Panc1 (cell line): ENCODE results near the gene TBC1D10A.
"Not testable (repeated sequence)": the region's sequence is repeated elsewhere in the genome, so short reads cannot be mapped to it uniquely, and the experiment has no call there.

ENCODE experiments used
- CTCF ChIP-seq: fragments of 450-650 bp; IDR thresholded peaks from 2 replicates; pipeline ENCODE4 v1.5.1; 2017; ENCODE audit warnings: mild to moderate bottlenecking
- POLR2AphosphoS5 ChIP-seq: IDR thresholded peaks from 2 replicates; pipeline ENCODE4 v1.6.1; 2012; ENCODE audit warnings: mild to moderate bottlenecking, low read depth, low read length, moderate library complexity
- TCF7L2 ChIP-seq: IDR thresholded peaks from 2 replicates; pipeline ENCODE4 v1.6.1; 2011; ENCODE audit warnings: mild to moderate bottlenecking, low read depth, low read length, inconsistent platforms

- TF ChIP-seq POLR2AphosphoS5, CTCF, TCF7L2: not testable (repeated sequence)
Observed at GRCh38 chr22:30338341-30338740, 11.6 kb upstream of the TBC1D10A start.
